Stimulated activated CD8-positive, alpha-beta memory T cell treated with anti-CD3 and anti-CD28 coated beads, Interleukin-7, amount 100 ng/mL, for 24 hours (primary cell): ENCODE data around the gene ASPM.
"Not testable (repeated sequence)": the region's sequence is repeated elsewhere in the genome, so short reads cannot be mapped to it uniquely, and the experiment has no call there.

ENCODE experiments used
- DNase-seq: peaks from one replicate; pipeline ENCODE4 v3.0.0-alpha.2; 2020; ENCODE audit warnings: low read depth

The ASPM gene

GRCh38 chr1:197083474-197083873, 63.0 kb downstream of the ASPM start:
- DNase-seq = no peak

GRCh38 chr1:197081117-197081753, 65.2 kb downstream of the ASPM start:
- no peak for DNase-seq

GRCh38 chr1:197080323-197080722, 66.1 kb downstream of the ASPM start:
- no peak for DNase-seq

- no peak for DNase-seq
Measured at GRCh38 chr1:197076585-197076984, 69.9 kb downstream of the ASPM start.

GRCh38 chr1:197073978-197074377, 72.5 kb downstream of the ASPM start:
- DNase-seq = no peak

- no peak for DNase-seq
Measured at GRCh38 chr1:197067457-197067818, 79.0 kb downstream of the ASPM start.

- no peak for DNase-seq
Measured at GRCh38 chr1:197066719-197067456, 79.6 kb downstream of the ASPM start, which contains the start of gene F13B. TSS of gene F13B (minus strand) at chr1:197067260. CDS start at chr1:197067223, 37 bp downstream.

GRCh38 chr1:197066277-197066676, 80.2 kb downstream of the ASPM start:
- DNase-seq = no peak

- no peak for DNase-seq
Measured at GRCh38 chr1:197065559-197065958, 80.9 kb downstream of the ASPM start.

- DNase-seq = no peak
Measured at GRCh38 chr1:197063212-197063611, 83.3 kb downstream of the ASPM start.

- no peak for DNase-seq
Measured at GRCh38 chr1:197062692-197063091, 83.8 kb downstream of the ASPM start.

- DNase-seq = no peak
Measured at GRCh38 chr1:197049100-197049499, 97.4 kb downstream of the ASPM start.

GRCh38 chr1:197042676-197043341, 103.7 kb downstream of the ASPM start:
- DNase-seq = no peak

GRCh38 chr1:197041486-197042353, 104.7 kb downstream of the ASPM start:
- no peak for DNase-seq

- DNase-seq = no peak
Measured at GRCh38 chr1:197036861-197037260, 109.6 kb downstream of the ASPM start.

- DNase-seq = not testable (repeated sequence)
Measured at GRCh38 chr1:197034631-197035339, 111.7 kb downstream of the ASPM start.
